ENCODE results near the gene LIMK1. TPM values are rescaled to one million over a fixed set of nuclear protein-coding genes. Genes with fewer than 3 reads are reported as not detected.

Gene LIMK1
- total and polyA plus RNA-seq, 2 of the 4 experiments (the other 2 are of a cell fraction), result 25.8 to 48.0 TPM

DNA sequence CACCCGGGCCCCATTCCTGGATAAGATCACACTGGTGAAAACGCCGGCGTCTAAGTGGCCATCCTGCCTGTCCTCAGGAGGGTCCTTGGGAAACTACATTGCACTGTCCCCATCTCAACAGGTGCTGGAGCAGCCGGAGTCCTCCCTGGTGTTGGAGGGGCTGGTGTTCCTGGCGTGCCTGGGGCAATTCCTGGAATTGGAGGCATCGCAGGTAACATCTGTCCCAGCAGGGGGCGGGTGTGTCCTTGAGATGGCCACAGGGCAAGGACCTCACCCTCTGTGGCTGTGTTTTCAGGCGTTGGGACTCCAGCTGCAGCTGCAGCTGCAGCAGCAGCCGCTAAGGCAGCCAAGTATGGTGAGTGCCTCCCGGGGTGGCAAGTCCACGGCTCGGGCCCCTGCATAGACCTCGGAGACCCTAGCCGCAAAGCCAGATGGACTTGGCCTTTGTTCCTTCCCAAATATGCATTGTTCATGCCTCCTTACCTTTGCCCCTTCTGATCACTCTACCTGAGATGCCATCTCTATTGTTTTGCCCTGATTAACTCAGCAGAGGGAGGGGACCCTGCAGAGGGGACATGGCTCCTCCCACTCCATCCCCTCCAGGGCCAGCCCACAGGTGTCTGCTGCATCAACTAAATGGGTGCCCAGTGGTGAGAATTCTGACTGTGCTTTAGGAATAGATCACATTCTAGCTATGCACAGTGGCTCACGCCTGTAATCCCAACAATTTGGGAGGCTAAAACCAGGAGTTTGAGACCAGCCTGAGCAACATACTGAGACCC lies 31.8 kb upstream of the LIMK1 start:
- H4K5ac ChIP-seq (ENCODE audit: low read depth, low read length), result no peak overlapping the region
- no peak overlapping the region for H2AFZ ChIP-seq (replicated peaks; ENCODE audit: low read length, poor library complexity)
- H3K9me3 ChIP-seq (ENCODE audit: control insufficient read depth, insufficient read depth, low read length), result no peaks in the 10 kb centered on the region
- no peak overlapping the region for H4K8ac ChIP-seq (ENCODE audit: low read depth in 2 of 2, low read length in 2 of 2)
- H3K9me1 ChIP-seq (ENCODE audit: insufficient read depth, low read length), result no peaks in the 10 kb centered on the region; the same call in 1 of the 2 replicates
- DNase-seq, result no peak
- no peaks in the 10 kb centered on the region; the same call in 1 of the 2 replicates for H3K27me3 ChIP-seq (ENCODE audit: control insufficient read depth, insufficient read depth, low read length)
- 59% methylated on average over 5 of the region's 16 CpGs; no CpG with 5 or more reads in 1 of the 2 experiments for WGBS, 2 experiments (ENCODE audit: extremely low coverage in 2 of 2, insufficient read length in 1 of 2)
- H4K20me1 ChIP-seq (ENCODE audit: insufficient read depth, low read length), result no peaks in the 10 kb centered on the region
- no peak overlapping the region for H4K91ac ChIP-seq (ENCODE audit: insufficient read depth, low read depth, low read length)
- no peak overlapping the region for H3K9ac ChIP-seq (ENCODE audit: low read depth, low read length)
- H3K4me1 ChIP-seq (ENCODE audit: control insufficient read depth, insufficient read depth, low read length), result no peaks in the 10 kb centered on the region
- ChIA-PET POLR2A (ENCODE audit: unreplicated experiment) (no interaction called here), CTCF (no interaction called here)
- intact Hi-C loops (cut with micrococcal nuclease) (no loop called here), in situ Hi-C loops (cut with MboI; ENCODE audit: low sequenced_read_pairs) (no loop called here), dilution Hi-C loops (cut with HindIII; ENCODE audit: low sequenced_read_pairs, unreplicated experiment) (no loop called here)
- H3K14ac ChIP-seq (replicated peaks; ENCODE audit: low read depth, low read length), result no peak overlapping the region
- no peak overlapping the region for H2AK9ac ChIP-seq (replicated peaks; ENCODE audit: low read depth, low read length, poor library complexity)
- no TSS peak for BruUV-seq (replicated peaks)
- H3K27ac ChIP-seq (ENCODE audit: insufficient read depth, low read length), result no peak overlapping the region
- no peaks in the 10 kb centered on the region for H3K79me1 ChIP-seq (ENCODE audit: low read depth in 1 of 2, low read length in 2 of 2)
- no peak overlapping the region for H2BK20ac ChIP-seq (ENCODE audit: low read depth, low read length)
- H3K18ac ChIP-seq (ENCODE audit: low read depth, low read length), result no peak overlapping the region
- no peak overlapping the region for H3K4me2 ChIP-seq (ENCODE audit: low read depth, low read length)
- H2AK5ac ChIP-seq (ENCODE audit: low read depth, low read length), result no peak overlapping the region
- H3K23ac ChIP-seq (ENCODE audit: low read depth, low read length), result no peak overlapping the region
- H2BK15ac ChIP-seq (ENCODE audit: low read depth, low read length), result no peak overlapping the region
- H3K56ac ChIP-seq (ENCODE audit: extremely low read depth, insufficient read depth, low read length), result no peak overlapping the region
- no peak overlapping the region for H3K4me3 ChIP-seq (ENCODE audit: insufficient read depth, low read depth, low read length)
- TF ChIP-seq, protein P1, sequence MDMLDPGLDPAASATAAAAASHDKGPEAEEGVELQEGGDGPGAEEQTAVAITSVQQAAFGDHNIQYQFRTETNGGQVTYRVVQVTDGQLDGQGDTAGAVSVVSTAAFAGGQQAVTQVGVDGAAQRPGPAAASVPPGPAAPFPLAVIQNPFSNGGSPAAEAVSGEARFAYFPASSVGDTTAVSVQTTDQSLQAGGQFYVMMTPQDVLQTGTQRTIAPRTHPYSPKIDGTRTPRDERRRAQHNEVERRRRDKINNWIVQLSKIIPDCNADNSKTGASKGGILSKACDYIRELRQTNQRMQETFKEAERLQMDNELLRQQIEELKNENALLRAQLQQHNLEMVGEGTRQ (IDR thresholded peaks at IDR 0.05; ENCODE audit: low read depth, low read length), result no peak
- TF ChIP-seq SMC3 (IDR thresholded peaks at IDR 0.05; ENCODE audit: low read depth, low read length) (peak; percentile 28; the same call in 1 of the 2 replicates), RAD21 (IDR thresholded peaks at IDR 0.05; ENCODE audit: low read length) (peak; percentile 53)
- TF ChIP-seq, protein P2, sequence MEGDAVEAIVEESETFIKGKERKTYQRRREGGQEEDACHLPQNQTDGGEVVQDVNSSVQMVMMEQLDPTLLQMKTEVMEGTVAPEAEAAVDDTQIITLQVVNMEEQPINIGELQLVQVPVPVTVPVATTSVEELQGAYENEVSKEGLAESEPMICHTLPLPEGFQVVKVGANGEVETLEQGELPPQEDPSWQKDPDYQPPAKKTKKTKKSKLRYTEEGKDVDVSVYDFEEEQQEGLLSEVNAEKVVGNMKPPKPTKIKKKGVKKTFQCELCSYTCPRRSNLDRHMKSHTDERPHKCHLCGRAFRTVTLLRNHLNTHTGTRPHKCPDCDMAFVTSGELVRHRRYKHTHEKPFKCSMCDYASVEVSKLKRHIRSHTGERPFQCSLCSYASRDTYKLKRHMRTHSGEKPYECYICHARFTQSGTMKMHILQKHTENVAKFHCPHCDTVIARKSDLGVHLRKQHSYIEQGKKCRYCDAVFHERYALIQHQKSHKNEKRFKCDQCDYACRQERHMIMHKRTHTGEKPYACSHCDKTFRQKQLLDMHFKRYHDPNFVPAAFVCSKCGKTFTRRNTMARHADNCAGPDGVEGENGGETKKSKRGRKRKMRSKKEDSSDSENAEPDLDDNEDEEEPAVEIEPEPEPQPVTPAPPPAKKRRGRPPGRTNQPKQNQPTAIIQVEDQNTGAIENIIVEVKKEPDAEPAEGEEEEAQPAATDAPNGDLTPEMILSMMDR (conservative IDR thresholded peaks at IDR 0.05; ENCODE audit: low read depth, low read length), result peak; percentile 31; the same call in 1 of the 2 replicates
- peak; percentile 64; the same call in 1 of the 2 replicates for ATAC-seq (ENCODE audit: low read depth)
- no peak overlapping the region for H2BK120ac ChIP-seq (ENCODE audit: low read depth, low read length)
- H2BK5ac ChIP-seq (ENCODE audit: low read depth, low read length, poor library complexity, severe bottlenecking), result no peak overlapping the region
- peaks cover 2% of the 10 kb centered on the region; the same call in 1 of the 2 replicates for H3K36me3 ChIP-seq (ENCODE audit: control insufficient read depth, insufficient read depth, low read length)
- H3K4ac ChIP-seq (ENCODE audit: low read depth, low read length), result no peak overlapping the region

All from IMR-90 (cell line).